ENCODE results near the gene ZNF709.

The ZNF709 gene

DNA sequence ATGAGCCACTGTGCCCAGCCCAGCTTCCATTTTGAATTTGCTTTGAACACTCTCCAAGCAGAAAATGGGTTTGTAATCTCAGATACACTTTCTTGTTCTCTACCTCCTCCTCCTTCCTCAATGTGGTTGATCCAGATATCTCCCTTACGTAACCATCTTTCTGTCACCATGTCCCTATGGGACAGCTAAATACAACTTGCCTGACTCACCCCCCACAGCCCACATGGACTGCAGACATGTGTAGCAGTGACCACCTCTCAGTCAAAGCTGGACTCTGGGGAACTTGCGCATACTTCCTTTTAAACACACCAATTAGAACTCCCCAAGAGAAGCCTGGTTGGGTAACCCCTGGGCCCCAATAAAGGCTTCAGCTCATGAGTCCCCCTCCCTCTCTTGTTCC is 72.7 kb downstream of the ZNF709 start:
- Histone ChIP-seq H3K27me3 (no peaks in the 10 kb centered on the region), H3K9me3 (no peaks in the 10 kb centered on the region), H3K4me1 (no peaks in the 10 kb centered on the region), H3K4me3 (no peak overlapping the region), H3K27ac (no peak overlapping the region), H3K36me3 (no peaks in the 10 kb centered on the region)
- TF ChIP-seq, protein P1, sequence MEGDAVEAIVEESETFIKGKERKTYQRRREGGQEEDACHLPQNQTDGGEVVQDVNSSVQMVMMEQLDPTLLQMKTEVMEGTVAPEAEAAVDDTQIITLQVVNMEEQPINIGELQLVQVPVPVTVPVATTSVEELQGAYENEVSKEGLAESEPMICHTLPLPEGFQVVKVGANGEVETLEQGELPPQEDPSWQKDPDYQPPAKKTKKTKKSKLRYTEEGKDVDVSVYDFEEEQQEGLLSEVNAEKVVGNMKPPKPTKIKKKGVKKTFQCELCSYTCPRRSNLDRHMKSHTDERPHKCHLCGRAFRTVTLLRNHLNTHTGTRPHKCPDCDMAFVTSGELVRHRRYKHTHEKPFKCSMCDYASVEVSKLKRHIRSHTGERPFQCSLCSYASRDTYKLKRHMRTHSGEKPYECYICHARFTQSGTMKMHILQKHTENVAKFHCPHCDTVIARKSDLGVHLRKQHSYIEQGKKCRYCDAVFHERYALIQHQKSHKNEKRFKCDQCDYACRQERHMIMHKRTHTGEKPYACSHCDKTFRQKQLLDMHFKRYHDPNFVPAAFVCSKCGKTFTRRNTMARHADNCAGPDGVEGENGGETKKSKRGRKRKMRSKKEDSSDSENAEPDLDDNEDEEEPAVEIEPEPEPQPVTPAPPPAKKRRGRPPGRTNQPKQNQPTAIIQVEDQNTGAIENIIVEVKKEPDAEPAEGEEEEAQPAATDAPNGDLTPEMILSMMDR (IDR thresholded peaks at IDR 0.05): no peak
- DNase-seq: no peak
- intact Hi-C loops (cut with DNase I; ENCODE audit: low total_unique reads): no loop called here

All from tibial artery (tissue), 4 donors.